T-helper 1 cell (primary cell): ENCODE measurements around the gene CAB39L.
"Not testable (repeated sequence)": the region's sequence is repeated elsewhere in the genome, so short reads cannot be mapped to it uniquely, and the experiment has no call there.

ENCODE experiments used
- DNase-seq, 5 donors: peaks; one replicate each; pipeline ENCODE4 v3.0.0-alpha.2; 2012 to 2020

The CAB39L gene

GRCh38 chr13:49343255-49343654, 100.6 kb downstream of the CAB39L start:
- DNase-seq, result no peak

DNA sequence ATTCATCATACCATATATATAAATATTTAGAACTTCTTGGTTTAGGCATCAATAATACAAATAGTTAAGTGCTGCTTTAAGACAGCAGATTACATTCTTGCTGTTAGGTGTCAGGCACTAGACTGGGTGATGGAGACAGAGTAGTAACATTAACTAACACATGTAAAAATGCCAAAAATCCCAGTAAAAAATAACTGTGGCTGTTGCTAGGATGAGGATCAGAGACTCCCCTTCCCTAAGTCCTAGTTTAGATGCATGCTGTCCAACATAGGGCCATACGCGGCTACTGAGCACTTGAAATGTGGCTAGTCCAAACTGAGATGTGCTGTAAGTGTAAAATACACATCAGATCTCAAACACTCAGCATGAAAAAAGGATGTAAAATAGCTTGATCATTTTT, 101.4 kb downstream of the CAB39L start:
- DNase-seq, result no peak

DNA sequence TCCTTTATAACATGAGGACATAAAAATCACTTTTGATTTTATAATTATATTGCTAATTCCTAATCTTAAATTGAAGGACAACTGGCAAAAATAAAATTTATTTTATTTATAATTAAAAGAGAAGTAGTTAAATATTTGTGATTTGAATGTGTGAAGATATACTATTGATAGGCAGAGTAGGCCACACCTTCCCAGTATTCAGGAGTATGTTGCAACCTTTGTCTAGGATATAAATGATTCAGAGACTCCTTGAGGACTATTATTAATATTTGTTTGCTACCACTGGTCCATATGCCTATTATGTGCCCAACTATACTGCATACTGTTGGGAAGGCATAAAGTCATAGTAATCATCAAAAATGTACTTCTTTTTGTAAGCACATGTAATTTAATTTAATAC, 101.9 kb downstream of the CAB39L start:
- no peak for DNase-seq

- no peak for DNase-seq
Measured at GRCh38 chr13:49341517-49341916, 102.3 kb downstream of the CAB39L start.

DNA sequence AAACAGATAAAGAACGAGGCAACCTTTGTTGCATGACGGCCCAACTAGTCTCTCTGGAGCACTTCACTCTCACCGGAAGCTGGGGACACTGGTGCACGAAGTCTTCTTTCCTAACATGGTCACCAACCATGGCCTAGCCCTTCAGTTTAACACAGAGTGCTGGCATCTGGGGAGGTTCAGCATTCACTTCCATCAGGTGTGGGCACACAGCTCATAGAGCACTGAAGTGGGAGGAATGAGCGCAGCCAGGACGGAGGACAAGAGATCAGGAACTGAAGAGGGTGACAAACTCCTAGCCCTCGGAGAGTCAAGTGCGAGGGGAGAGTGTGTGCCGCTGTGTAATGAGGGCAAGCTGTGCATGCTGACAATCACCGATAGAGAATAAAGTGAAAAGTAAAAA, 103.7 kb downstream of the CAB39L start:
- no peak for DNase-seq

GRCh38 chr13:49336655-49337054, 107.2 kb downstream of the CAB39L start:
- DNase-seq, result no peak

DNA sequence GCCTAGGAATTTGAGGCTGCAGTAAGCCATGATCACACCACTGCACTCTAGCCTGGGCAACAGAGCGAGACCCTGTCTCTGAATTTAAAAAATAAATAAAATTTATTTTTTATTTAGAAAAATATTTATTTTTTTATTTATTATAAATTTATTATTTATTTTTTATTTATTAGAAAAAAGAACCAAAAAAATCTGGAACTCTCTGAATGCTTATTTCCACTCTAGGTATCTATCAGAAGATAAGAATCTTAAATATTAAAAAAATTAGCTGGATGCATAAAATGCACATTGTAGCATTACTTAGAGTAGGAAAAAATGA, 113.4 kb downstream of the CAB39L start:
- DNase-seq, result no peak

DNA sequence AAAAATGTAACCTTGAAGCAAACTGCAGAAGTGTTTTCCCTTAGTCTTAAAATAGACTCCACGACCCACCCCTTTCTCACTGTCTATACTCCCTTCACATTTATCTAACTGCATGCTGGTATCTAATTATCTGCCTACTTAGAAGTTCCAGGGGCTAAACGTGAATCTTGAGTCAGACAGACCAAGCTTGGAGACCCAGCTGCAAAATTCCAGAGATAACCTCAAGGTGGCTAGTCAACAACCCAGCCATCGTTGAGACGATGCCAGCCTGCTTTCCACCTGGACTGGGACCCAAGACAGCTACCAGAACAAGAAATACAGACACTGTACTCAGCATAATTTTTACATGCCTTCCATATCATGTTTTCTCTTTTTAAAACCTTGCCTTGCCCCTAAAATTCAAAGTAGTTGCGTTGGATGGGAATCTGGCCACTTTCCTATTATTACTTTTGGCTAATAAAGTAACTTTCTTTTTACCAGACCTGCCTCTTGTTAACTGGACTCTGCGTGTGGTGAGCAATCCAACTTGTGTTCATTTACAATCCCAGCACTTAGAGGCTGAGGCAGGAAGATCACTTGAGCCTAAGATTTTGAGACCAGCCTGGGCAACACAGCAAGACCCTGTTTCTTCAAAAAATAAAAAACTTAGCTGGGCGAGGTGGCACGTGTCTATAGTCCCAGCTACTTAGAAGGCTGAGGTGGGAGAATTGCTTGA, 113.9 kb downstream of the CAB39L start:
- DNase-seq, result no peak

DNA sequence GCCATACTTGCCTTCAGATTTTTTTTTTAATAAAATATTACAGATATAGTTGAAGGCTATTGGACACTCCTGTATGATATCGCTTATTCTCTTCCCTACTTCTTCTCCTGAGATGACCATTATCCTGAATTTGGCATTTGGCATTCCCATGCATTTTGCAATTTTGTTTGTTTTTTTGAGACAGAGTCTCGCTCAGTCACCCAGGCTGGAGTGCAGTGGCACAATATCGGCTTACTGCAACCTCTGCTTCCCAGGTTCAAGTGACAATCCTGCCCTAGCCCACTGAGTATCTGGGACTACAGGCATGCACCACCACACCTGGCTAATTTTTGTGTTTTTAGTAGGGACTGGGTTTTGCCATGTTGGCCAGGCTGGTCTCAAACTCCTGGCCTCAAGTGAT, 116.7 kb downstream of the CAB39L start:
- DNase-seq, result not testable (repeated sequence)

GRCh38 chr13:49326222-49326917, 117.5 kb downstream of the CAB39L start:
- no peak for DNase-seq

- DNase-seq, result no peak
Measured at GRCh38 chr13:49323344-49323743, 120.5 kb downstream of the CAB39L start.

- DNase-seq, result no peak
Measured at GRCh38 chr13:49322702-49323101, 121.2 kb downstream of the CAB39L start.

DNA sequence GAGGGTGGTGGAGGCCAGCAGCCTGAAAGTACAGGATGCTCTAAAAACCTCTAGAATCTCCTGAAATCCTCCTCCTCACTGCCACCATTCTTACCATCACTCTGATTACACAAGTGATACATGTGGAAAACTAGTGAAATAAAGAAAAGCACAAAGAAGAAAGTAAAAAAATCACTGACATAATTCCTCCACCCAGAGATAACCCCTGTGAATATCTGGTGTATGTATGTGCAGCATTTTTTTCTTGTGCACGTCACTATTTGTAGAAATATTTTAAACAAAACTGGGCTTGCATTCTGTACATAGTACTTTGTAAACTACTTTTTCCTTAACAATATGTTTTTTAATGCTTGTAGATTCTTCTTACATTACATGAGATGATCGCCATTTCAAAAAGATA, 122.9 kb downstream of the CAB39L start:
- no peak for DNase-seq

- no peak for DNase-seq
Measured at GRCh38 chr13:49319951-49320350, 123.9 kb downstream of the CAB39L start.

- DNase-seq, result no peak
Measured at GRCh38 chr13:49319551-49319950, 124.3 kb downstream of the CAB39L start.

DNA sequence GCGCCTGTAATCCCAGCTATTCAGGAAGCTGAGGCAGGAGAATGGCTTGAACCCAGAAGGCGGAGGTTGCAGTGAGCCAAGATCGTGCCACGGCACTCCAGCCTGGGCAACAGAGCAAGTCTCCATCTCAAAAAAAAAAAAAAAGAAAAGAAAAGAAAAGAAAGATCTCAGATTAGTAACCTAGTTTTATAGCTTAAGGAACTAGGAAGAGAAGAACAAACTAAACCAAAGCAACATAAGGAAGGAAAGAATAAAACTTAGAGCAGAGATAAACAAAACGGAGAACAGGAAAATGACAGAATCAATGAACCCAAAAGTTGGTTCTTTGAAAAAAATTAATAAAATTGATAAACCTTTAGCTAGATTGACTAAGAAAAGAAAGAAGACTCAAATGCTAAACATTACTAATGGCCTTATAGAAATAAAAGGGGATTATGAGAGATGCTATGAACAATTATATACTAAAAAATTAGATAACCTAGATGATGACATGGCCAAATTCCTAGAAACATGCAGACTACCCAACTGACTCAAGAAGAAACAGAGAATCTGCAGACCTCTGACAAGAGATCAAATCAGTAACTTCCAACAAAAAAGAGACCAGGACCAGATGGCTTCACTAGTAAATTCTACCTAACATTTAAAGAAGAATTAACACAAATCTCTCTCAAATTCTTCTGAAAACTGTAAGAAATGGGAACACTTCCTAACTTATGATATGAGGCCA, 127.9 kb downstream of the CAB39L start:
- DNase-seq, result no peak

DNA sequence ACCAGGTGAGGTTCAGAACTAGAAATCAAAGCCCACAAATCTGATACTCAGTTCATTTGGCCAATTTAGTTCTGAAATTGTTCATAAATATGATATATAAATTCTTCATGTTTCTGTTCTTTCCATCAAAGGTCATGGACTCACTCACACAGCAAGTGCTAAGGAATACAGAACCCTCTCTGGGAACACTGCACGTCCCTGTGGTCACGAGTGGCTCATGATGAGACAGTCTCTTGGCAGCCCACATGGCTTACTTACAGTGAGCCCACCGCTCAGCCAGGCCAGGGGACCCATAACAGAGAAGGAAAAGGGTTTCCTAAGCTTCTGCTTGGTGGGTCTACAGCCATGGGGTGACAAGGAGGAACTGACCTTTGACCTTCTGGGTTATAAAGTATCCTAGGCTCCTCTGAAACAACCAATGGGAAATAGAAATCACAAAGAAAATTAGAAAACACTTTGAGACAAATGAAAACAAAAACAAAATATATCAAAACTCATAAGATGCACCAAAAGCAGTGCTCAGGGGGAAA, 128.8 kb downstream of the CAB39L start:
- DNase-seq, result no peak

- DNase-seq, result no peak
Measured at GRCh38 chr13:49314344-49314882, 129.5 kb downstream of the CAB39L start.

- DNase-seq, result no peak
Measured at GRCh38 chr13:49311816-49312215, 132.0 kb downstream of the CAB39L start.

- no peak for DNase-seq
Measured at GRCh38 chr13:49310251-49310650, 133.6 kb downstream of the CAB39L start.

DNA sequence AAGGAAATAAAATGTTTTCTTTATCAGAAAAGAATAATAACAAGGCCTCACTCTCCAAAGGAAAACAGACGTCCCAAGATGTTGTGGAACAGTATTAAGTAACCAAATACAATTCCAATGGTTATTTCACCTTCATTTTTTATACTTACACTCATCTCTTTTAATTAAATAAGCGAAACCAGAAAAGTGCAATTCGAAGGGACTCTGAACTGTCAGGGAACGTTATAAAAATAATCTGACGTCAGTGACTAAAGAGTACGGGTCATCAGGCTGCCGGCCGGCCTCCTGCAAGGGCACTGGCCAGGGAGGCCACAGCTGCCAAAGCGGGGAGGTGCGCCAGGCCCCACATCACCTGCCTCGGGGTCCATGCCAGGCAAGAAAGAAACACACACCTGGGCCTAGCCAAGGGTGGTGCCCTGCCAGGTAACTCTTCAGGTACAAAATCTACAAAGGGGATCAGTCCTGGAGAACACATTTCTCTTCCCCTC, 134.9 kb downstream of the CAB39L start:
- DNase-seq, result no peak

GRCh38 chr13:49308097-49308875, 135.6 kb downstream of the CAB39L start:
- no peak for DNase-seq

GRCh38 chr13:49307365-49307764, 136.5 kb downstream of the CAB39L start:
- no peak for DNase-seq
